Mesodermal cell (in vitro differentiated cells): ENCODE measurements around the gene TRAPPC12.

Source experiments
- H3K27ac ChIP-seq: 2 replicates; pipeline ENCODE4 v1.7.0; 2013; ENCODE audit warnings: mild to moderate bottlenecking, low read depth, low read length, moderate library complexity; ENCODE audit not compliant: severe bottlenecking
- H3K36me3 ChIP-seq: 2 replicates; pipeline ENCODE4 v1.7.1; 2013; ENCODE audit warnings: mild to moderate bottlenecking, low read length, moderate library complexity; ENCODE audit not compliant: control insufficient read depth, insufficient read depth
- H3K4me1 ChIP-seq: one replicate; pipeline ENCODE4 v1.7.1; 2013; ENCODE audit warnings: mild to moderate bottlenecking, low read length; ENCODE audit not compliant: insufficient read depth, control insufficient read depth, poor library complexity, severe bottlenecking
- H3K4me3 ChIP-seq: 2 replicates; pipeline ENCODE4 v1.7.0; 2013; ENCODE audit warnings: low read length, control low read depth, mild to moderate bottlenecking; ENCODE audit not compliant: insufficient read depth, poor library complexity, severe bottlenecking; ENCODE audit errors: extremely low read depth
- H3K9me3 ChIP-seq: 2 replicates; pipeline ENCODE4 v1.7.1; 2013; ENCODE audit warnings: mild to moderate bottlenecking, low read length, moderate library complexity; ENCODE audit not compliant: control insufficient read depth
- WGBS, 2 experiments: methylation state at CpG; one replicate each; pipeline ENCODE4 v1.1.5; 2013; ENCODE audit warnings: missing lambda C conversion rate in 2 of 2; ENCODE audit not compliant: insufficient coverage in 2 of 2; 5-methylcytosine and 5-hydroxymethylcytosine counted together

The TRAPPC12 gene

DNA sequence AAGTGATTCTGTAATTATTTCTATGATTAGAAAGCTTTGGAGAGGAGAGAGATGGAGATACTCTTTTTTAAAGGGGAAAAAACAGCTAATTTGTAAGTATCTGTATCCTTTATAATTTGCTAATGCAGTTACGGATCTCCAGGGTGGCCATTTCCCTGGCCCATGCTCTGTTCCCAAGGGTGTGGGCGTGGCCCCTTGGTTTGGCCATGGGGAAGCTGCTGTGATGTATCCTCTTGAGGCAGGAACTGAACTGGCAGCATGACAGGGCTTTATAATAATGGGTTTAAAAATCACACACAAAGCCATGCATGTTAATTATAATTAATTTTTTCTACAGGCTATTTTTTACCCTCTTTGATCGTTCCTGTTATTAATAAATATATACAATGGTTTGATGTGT, 27.0 kb downstream of the TRAPPC12 start:
- H3K36me3 ChIP-seq: peaks cover 43% of the 10 kb centered on the region
- no peak overlapping the region for H3K27ac ChIP-seq
- WGBS, 2 experiments: 100% methylated on average over 1 of the region's 3 CpGs
- no peaks in the 10 kb centered on the region for H3K4me1 ChIP-seq
- H3K9me3 ChIP-seq: no peaks in the 10 kb centered on the region
- H3K4me3 ChIP-seq: no peak overlapping the region

DNA sequence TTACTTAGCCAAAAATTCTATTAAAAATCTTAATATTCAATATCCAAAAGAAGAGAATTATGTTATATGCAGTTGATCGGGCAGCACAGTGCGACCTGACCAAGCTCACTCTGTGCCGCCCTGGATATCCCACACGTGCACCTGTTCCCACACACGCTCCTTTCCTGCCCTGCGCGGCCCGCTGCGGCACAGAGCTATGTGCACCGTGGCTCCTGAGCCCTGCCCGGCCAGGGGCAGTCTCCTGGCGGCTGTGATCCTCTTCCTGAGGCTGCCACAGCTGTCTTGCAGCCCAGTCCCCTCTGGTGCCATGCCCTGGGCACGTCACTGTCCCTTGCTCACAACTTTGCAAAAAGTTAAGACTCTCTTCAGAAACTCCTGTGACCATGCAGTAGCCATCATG, 29.3 kb downstream of the TRAPPC12 start:
- 96 to 99% methylated on average over 10 to 13 of the region's 13 CpGs for WGBS, 2 experiments
- Histone ChIP-seq H3K9me3 (no peaks in the 10 kb centered on the region), H3K4me1 (no peaks in the 10 kb centered on the region), H3K36me3 (peaks cover 37% of the 10 kb centered on the region), H3K27ac (no peak overlapping the region), H3K4me3 (no peak overlapping the region)

GRCh38 chr2:3409627-3410170, 30.2 kb downstream of the TRAPPC12 start:
- H3K4me3 ChIP-seq: no peak overlapping the region
- H3K36me3 ChIP-seq: peaks cover 32% of the 10 kb centered on the region
- 92 to 100% methylated on average over 2 to 6 of the region's 12 CpGs for WGBS, 2 experiments
- no peaks in the 10 kb centered on the region for H3K4me1 ChIP-seq
- no peak overlapping the region for H3K27ac ChIP-seq
- no peaks in the 10 kb centered on the region for H3K9me3 ChIP-seq

GRCh38 chr2:3411103-3411502, 31.6 kb downstream of the TRAPPC12 start:
- Histone ChIP-seq H3K9me3 (no peaks in the 10 kb centered on the region), H3K4me3 (no peak overlapping the region), H3K4me1 (no peaks in the 10 kb centered on the region), H3K27ac (no peak overlapping the region), H3K36me3 (peaks cover 30% of the 10 kb centered on the region)
- 93 to 100% methylated on average over 2 of the region's 3 CpGs for WGBS, 2 experiments

DNA sequence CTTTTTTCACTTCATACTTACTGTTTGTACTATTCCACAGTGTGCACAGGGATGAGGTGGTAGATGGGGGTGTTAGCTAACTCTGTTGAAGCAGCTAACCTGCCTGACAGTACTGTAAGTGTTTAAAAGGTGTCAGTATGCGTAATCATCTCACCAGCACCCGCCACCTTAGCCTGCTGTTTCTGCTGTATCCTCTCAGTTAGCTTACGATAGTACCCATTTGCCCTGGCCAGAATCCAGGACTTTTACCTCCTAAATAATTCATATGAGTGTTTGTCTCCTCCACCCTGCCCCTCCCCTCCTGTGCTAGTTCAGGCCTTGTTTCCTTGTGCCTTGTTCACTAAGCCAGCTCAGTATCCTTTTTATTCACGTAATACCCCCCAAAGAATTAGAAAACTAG, 34.2 kb downstream of the TRAPPC12 start:
- Histone ChIP-seq H3K9me3 (no peaks in the 10 kb centered on the region), H3K27ac (no peak overlapping the region), H3K36me3 (peaks cover 36% of the 10 kb centered on the region), H3K4me1 (no peaks in the 10 kb centered on the region), H3K4me3 (no peak overlapping the region)
- 81 to 100% methylated on average over 2 to 3 of the region's 4 CpGs for WGBS, 2 experiments

DNA sequence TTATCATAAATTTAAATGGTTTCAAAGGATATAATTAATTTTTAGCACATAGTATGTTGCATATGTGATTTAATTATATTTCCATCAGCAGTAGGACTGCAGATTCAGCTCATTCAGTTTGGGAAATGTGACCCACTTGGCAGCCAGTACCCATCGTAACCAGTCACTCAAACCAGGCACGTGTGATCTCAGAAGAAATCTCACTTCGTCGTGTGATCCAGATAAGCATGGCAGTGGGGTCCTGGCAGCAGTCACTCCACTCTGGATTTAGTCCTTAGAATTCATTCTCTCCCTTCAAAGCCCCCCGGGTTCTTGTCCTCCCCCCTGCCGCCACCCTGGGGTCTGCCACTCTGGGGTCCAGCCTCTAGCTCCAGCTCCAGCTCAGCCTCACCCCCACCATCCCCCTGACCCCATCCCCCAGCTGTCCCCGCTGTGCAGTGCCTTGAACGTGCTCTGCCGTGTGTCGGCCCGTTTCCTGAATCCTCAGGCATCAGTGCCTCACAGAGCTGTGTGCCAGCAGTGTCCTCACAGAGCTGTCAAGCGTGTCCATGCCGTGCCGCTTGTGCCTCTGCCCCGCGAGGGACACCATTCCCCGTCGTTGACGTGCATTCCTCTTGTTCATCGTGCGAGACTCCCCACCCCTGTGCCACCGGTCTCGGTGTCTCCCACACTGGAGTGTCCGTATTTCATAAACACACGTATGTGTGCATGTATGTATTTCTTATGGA, 34.8 kb downstream of the TRAPPC12 start:
- H3K27ac ChIP-seq: no peak overlapping the region
- H3K36me3 ChIP-seq: peaks cover 38% of the 10 kb centered on the region
- H3K9me3 ChIP-seq: no peaks in the 10 kb centered on the region
- H3K4me3 ChIP-seq: no peak overlapping the region
- WGBS, 2 experiments: 92 to 94% methylated on average over 22 to 24 of the region's 25 CpGs
- H3K4me1 ChIP-seq: no peaks in the 10 kb centered on the region

- WGBS, 2 experiments: 82 to 98% methylated on average over 7 to 9 of the region's 11 CpGs
- no peak overlapping the region for H3K4me3 ChIP-seq
- H3K4me1 ChIP-seq: no peaks in the 10 kb centered on the region
- no peak overlapping the region for H3K27ac ChIP-seq
- no peaks in the 10 kb centered on the region for H3K9me3 ChIP-seq
- H3K36me3 ChIP-seq: peaks cover 40% of the 10 kb centered on the region
These were observed 39.4 kb downstream of the TRAPPC12 start for GRCh38 chr2:3418766-3419404.

GRCh38 chr2:3420076-3420768, 40.7 kb downstream of the TRAPPC12 start:
- H3K36me3 ChIP-seq: peaks cover 46% of the 10 kb centered on the region
- H3K4me3 ChIP-seq: no peak overlapping the region
- H3K9me3 ChIP-seq: no peaks in the 10 kb centered on the region
- H3K4me1 ChIP-seq: no peaks in the 10 kb centered on the region
- 92% methylated on average over 8 to 11 of the region's 13 CpGs for WGBS, 2 experiments
- no peak overlapping the region for H3K27ac ChIP-seq

DNA sequence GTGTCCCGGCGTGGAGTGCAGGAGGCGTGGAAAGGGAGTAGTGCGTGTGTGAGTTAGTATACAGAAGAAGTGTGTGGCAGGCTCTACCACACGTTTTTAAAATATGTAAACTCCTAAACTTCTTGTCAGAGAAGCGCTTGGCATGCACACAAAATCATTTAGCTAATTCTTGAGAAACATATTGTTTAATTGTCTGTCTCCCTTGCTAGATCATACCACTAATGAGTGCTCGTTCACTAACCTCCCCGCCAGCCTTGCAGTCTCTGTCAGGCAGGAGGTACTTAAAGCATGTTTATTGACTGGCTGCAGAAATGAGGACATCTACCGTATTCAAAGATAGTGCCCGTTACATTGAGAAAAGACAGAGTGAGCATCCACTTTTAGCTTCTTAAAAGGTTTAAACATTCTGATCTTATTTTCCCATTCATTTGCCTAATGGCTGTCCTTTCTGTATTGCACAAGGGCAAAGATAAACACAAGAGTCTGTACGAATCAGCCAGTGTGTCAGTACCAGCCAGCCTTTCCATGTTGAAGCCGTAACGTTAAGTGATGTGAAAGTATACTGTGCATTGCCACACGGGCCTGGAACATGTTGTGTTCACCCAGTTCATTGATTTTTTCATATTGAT, 41.4 kb downstream of the TRAPPC12 start:
- Histone ChIP-seq H3K27ac (no peak overlapping the region), H3K9me3 (no peaks in the 10 kb centered on the region), H3K4me3 (no peak overlapping the region), H3K36me3 (peaks cover 47% of the 10 kb centered on the region), H3K4me1 (no peaks in the 10 kb centered on the region)
- WGBS, 2 experiments: 93 to 94% methylated on average over 7 to 11 of the region's 14 CpGs

GRCh38 chr2:3421580-3421979, 42.1 kb downstream of the TRAPPC12 start:
- H3K4me3 ChIP-seq: no peak overlapping the region
- 93 to 97% methylated on average over 17 to 19 of the region's 19 CpGs for WGBS, 2 experiments
- no peaks in the 10 kb centered on the region for H3K4me1 ChIP-seq
- no peak overlapping the region for H3K27ac ChIP-seq
- peaks cover 52% of the 10 kb centered on the region for H3K36me3 ChIP-seq
- H3K9me3 ChIP-seq: no peaks in the 10 kb centered on the region
